HepG2 (cell line): ENCODE measurements around the gene DCP2. TPM values are rescaled to one million over a fixed set of nuclear protein-coding genes. Genes with fewer than 3 reads are reported as not detected.

Experiments used
- ATAC-seq: fragments of 200-7000 bp; cut with Tn5 transposase; 3 replicates; pipeline ENCODE4 v1.9.1; 2020; ENCODE audit warnings: mild to moderate bottlenecking, moderate library complexity
- BruUV-seq: library from RNA; stranded (reverse); fragments of 400-500 nt; replicated peaks from 2 replicates; lab custom pipeline; 2021; lab: Mats Ljungman, UMichigan
- CTCF ChIA-PET: fragments of 300-600 bp; formaldehyde crosslinking; extraction: SDS; loops from one replicate; lab custom pipeline; 2021; ENCODE audit warnings: low total read pairs, inconsistent platforms, low intra/inter-chr PET ratio; lab: Yijun Ruan, JAX
- POLR2A ChIA-PET: fragments of 350-600 bp; sonication (Branson Sonifier 250); formaldehyde crosslinking; loops from one replicate; lab custom pipeline; 2020; ENCODE audit warnings: antibody characterized with exemption, inconsistent platforms; lab: Yijun Ruan, JAX
- DNase-seq: peaks from one replicate; pipeline ENCODE4 v3.0.0-alpha.2; 2015; ENCODE audit warnings: low spot score
- FAIRE-seq: peaks from 3 replicates; lab custom pipeline; 2011; peaks lifted over from hg19 to GRCh38; lab: Jason Lieb, UNC
- H2AFZ ChIP-seq: one replicate; pipeline ENCODE4 v1.6.1; 2011; ENCODE audit warnings: low read length, inconsistent platforms
- H3K27ac ChIP-seq: fragments of 300-600 bp; 3 replicates; pipeline ENCODE4 v1.8.0; 2011; ENCODE audit warnings: mixed run types, mild to moderate bottlenecking, mixed read lengths, low read length, inconsistent platforms; ENCODE audit not compliant: insufficient read depth; ENCODE audit errors: extremely low read length
- H3K27me3 ChIP-seq, 2 experiments: fragments of 200-600 bp in 1 of 2; 2 replicates in 1 of 2; 3 replicates in 1 of 2; pipeline versions ENCODE4 v1.6.0 to v1.8.0; 2011; ENCODE audit warnings: low read length in 2 of 2, mild to moderate bottlenecking in 2 of 2, moderate library complexity in 2 of 2, inconsistent platforms in 1 of 2; ENCODE audit not compliant: insufficient read depth in 2 of 2, control insufficient read depth in 1 of 2
- H3K36me3 ChIP-seq, 2 experiments: fragments of 200-600 bp in 1 of 2; replicated peaks in 1 of 2; 2 replicates in 1 of 2; 3 replicates in 1 of 2; pipeline versions ENCODE4 v1.5.1 to v1.8.0; 2011; ENCODE audit warnings: low read length in 2 of 2, inconsistent platforms in 1 of 2; ENCODE audit not compliant: insufficient read depth in 2 of 2, control insufficient read depth in 1 of 2
- H3K4me1 ChIP-seq: 2 replicates; pipeline ENCODE4 v1.5.1; 2012; ENCODE audit warnings: low read length, inconsistent platforms; ENCODE audit not compliant: insufficient read depth
- H3K4me2 ChIP-seq: 2 replicates; pipeline ENCODE4 v1.6.0; 2011; ENCODE audit warnings: low read depth, low read length, inconsistent platforms
- H3K4me3 ChIP-seq, 3 experiments: fragments of 200-600 bp in 1 of 3; sonication (generic), shearing (Covaris generic) in 1 of 3; replicated peaks in 1 of 3; 2 replicates each; pipeline ENCODE4 v1.5.1; 2011 to 2016; ENCODE audit warnings: low read length in 3 of 3, inconsistent platforms in 2 of 3, low read depth in 2 of 3, mild to moderate bottlenecking in 2 of 3, control low read depth in 1 of 3, mixed read lengths in 1 of 3; ENCODE audit not compliant: insufficient read depth in 1 of 3
- H3K79me2 ChIP-seq: one replicate; pipeline ENCODE4 v1.6.1; 2011; ENCODE audit warnings: low read length, inconsistent platforms; ENCODE audit not compliant: insufficient read depth
- H3K9ac ChIP-seq: 2 replicates; pipeline ENCODE4 v1.6.0; 2011; ENCODE audit warnings: mild to moderate bottlenecking, low read depth, low read length, inconsistent platforms; ENCODE audit not compliant: insufficient read depth
- H3K9me3 ChIP-seq: 2 replicates; pipeline ENCODE4 v1.5.1; 2012; ENCODE audit warnings: mild to moderate bottlenecking, low read length
- H4K20me1 ChIP-seq: 2 replicates; pipeline ENCODE4 v1.6.0; 2011; ENCODE audit warnings: inconsistent platforms, mild to moderate bottlenecking, low read length, moderate library complexity; ENCODE audit not compliant: insufficient read depth
- AGO2 ChIP-seq: fragments of 200-400 bp; formaldehyde crosslinking; optimal IDR thresholded peaks from 2 replicates; pipeline ENCODE3; 2017; ENCODE audit warnings: mild to moderate bottlenecking, low read depth, low read length, moderate library complexity
- ATF1 ChIP-seq: IDR thresholded peaks from 2 replicates; pipeline ENCODE4 v1.6.1; 2016; ENCODE audit warnings: mild to moderate bottlenecking, control low read depth
- ATF7 ChIP-seq, 2 experiments: fragments of 450-650 bp in 1 of 2; sonication (generic) in 1 of 2; formaldehyde crosslinking in 1 of 2; IDR thresholded peaks; 2 replicates each; pipeline versions ENCODE4 v1.4.0 to v1.6.1; 2016 to 2020; ENCODE audit warnings: antibody characterized with exemption in 1 of 2, mild to moderate bottlenecking in 1 of 2, missing genetic modification reagents in 1 of 2
- DNMT3B ChIP-seq: conservative IDR thresholded peaks from 2 replicates; pipeline ENCODE4 v1.6.1; 2016; ENCODE audit warnings: missing biosample characterization, control low read depth
- FOXK1 ChIP-seq: sonication (generic); formaldehyde crosslinking; IDR thresholded peaks from 2 replicates; pipeline ENCODE4 v1.4.0; 2020; ENCODE audit warnings: low read depth, missing genetic modification reagents, borderline replicate concordance
- HNRNPLL ChIP-seq: fragments of 200-400 bp; formaldehyde crosslinking; IDR thresholded peaks from 2 replicates; pipeline ENCODE4 v1.6.1; 2017; ENCODE audit warnings: mild to moderate bottlenecking, low read depth, low read length; ENCODE audit not compliant: poor library complexity, severe bottlenecking
- IRF2 ChIP-seq: IDR thresholded peaks from 2 replicates; pipeline ENCODE4 v1.6.1; 2018; ENCODE audit warnings: missing genetic modification reagents, missing compliant biosample characterization
- KLF13 ChIP-seq: sonication (generic); formaldehyde crosslinking; IDR thresholded peaks from 2 replicates; pipeline ENCODE4 v1.4.0; 2020; ENCODE audit warnings: mild to moderate bottlenecking, missing genetic modification reagents
- MTF1 ChIP-seq: sonication (generic); formaldehyde crosslinking; IDR thresholded peaks from 2 replicates; pipeline ENCODE4 v1.5.0; 2020; ENCODE audit warnings: missing genetic modification reagents
- MYC ChIP-seq: sonication (generic); formaldehyde crosslinking; IDR thresholded peaks from 2 replicates; pipeline ENCODE4 v1.9.0; 2021; ENCODE audit warnings: missing genetic modification reagents, borderline replicate concordance
- NFRKB ChIP-seq: fragments of 450-650 bp; IDR thresholded peaks from 2 replicates; pipeline ENCODE4 v1.6.1; 2017
- PHF20 ChIP-seq: sonication (generic); formaldehyde crosslinking; IDR thresholded peaks from 2 replicates; pipeline ENCODE4 v1.5.0; 2020; ENCODE audit warnings: mild to moderate bottlenecking, missing genetic modification reagents
- SMC3 ChIP-seq: IDR thresholded peaks from 2 replicates; pipeline ENCODE4 v1.6.1; 2011; ENCODE audit warnings: low read length, improper control_type of control experiment
- STAT5B ChIP-seq: sonication (generic); formaldehyde crosslinking; IDR thresholded peaks from 2 replicates; pipeline ENCODE4 v1.4.0; 2020; ENCODE audit warnings: missing genetic modification reagents
- U2AF2 ChIP-seq: fragments of 200-400 bp; formaldehyde crosslinking; IDR thresholded peaks from 2 replicates; pipeline ENCODE4 v1.6.1; 2017; ENCODE audit warnings: low read depth, mild to moderate bottlenecking, low read length
- ZKSCAN1 ChIP-seq: fragments of 150-350 bp; IDR thresholded peaks from 2 replicates; pipeline ENCODE4 v1.6.1; 2014; ENCODE audit warnings: low read length
- ZNF570 ChIP-seq: sonication (generic); formaldehyde crosslinking; IDR thresholded peaks from 2 replicates; pipeline ENCODE4 v1.4.0; 2020; ENCODE audit warnings: mild to moderate bottlenecking, missing genetic modification reagents, borderline replicate concordance
- ZNF619 ChIP-seq: sonication (generic); formaldehyde crosslinking; IDR thresholded peaks from 2 replicates; pipeline ENCODE4 v1.4.0; 2020; ENCODE audit warnings: mild to moderate bottlenecking, missing genetic modification reagents
- ZNF766 ChIP-seq: sonication (generic); formaldehyde crosslinking; IDR thresholded peaks from 2 replicates; pipeline ENCODE4 v1.5.0; 2020; ENCODE audit warnings: missing genetic modification reagents, borderline replicate concordance
- WGBS: methylation state at CpG from one replicate; pipeline ENCODE4 v1.1.6; 2017; ENCODE audit warnings: low lambda C conversion rate; 5-methylcytosine and 5-hydroxymethylcytosine counted together
- in situ Hi-C: cut with HindIII; loops from 2 replicates; pipeline ENCODE4 v1.10.0; 2017; ENCODE audit warnings: low pct_unique_long_range_greater_than_20kb; ENCODE audit not compliant: extremely low pct_ligation_motif_present
- intact Hi-C: fragments of 100-400 bp; cut with micrococcal nuclease; formaldehyde crosslinking; loops from one replicate; pipeline ENCODE4 v1.10.0; 2022; ENCODE audit not compliant: unreplicated experiment
- polyA plus RNA-seq, 8 experiments: library from polyadenylated mRNA; depleted of rRNA in 3 of 8; stranded (reverse) in 7 of 8; unstranded in 1 of 8; fragments of >200 nt; fragmentation: Illumina TruSeq in 4 of 8; extraction: Trizol in 4 of 8; gene quantifications; 2 replicates each; pipeline versions ENCODE4 v1.2.1 to v1.2.3, GENCODE V29; 2011 to 2016; ENCODE audit warnings: low read depth in 4 of 8, missing spikeins in 1 of 8, mixed read lengths in 1 of 8; ENCODE audit not compliant: insufficient read depth in 1 of 8
- total RNA-seq, 5 experiments: library from RNA; depleted of rRNA; stranded (reverse); fragments of >200 nt; fragmentation: Illumina TruSeq; extraction: Trizol; gene quantifications; 2 replicates each; pipeline ENCODE4 v1.2.3, GENCODE V29; 2016; ENCODE audit warnings: low read depth in 1 of 5
- TF ChIP-seq, protein P1 (sequence below): sonication (generic); formaldehyde crosslinking; IDR thresholded peaks from 2 replicates; pipeline ENCODE4 v1.5.1; 2020; ENCODE audit warnings: missing genetic modification reagents, mild to moderate bottlenecking, borderline replicate concordance
- TF ChIP-seq, protein P2 (sequence below): sonication (generic); formaldehyde crosslinking; IDR thresholded peaks from 2 replicates; pipeline ENCODE4 v1.4.0; 2020; ENCODE audit warnings: missing genetic modification reagents
- TF ChIP-seq, protein P3 (sequence below): sonication (generic); formaldehyde crosslinking; IDR thresholded peaks from 2 replicates; pipeline ENCODE4 v1.5.0; 2020; ENCODE audit warnings: mild to moderate bottlenecking, missing genetic modification reagents, moderate library complexity
- TF ChIP-seq, protein P4 (sequence below): sonication (generic); formaldehyde crosslinking; IDR thresholded peaks from 2 replicates; pipeline ENCODE4 v1.4.0; 2020; ENCODE audit warnings: mild to moderate bottlenecking, missing genetic modification reagents

Gene DCP2
- total and polyA plus RNA-seq, 2 of the 13 experiments (the other 11 are each of a cell fraction or from before 2014, with no cell fraction given), result 16.2 to 63.4 TPM

DNA sequence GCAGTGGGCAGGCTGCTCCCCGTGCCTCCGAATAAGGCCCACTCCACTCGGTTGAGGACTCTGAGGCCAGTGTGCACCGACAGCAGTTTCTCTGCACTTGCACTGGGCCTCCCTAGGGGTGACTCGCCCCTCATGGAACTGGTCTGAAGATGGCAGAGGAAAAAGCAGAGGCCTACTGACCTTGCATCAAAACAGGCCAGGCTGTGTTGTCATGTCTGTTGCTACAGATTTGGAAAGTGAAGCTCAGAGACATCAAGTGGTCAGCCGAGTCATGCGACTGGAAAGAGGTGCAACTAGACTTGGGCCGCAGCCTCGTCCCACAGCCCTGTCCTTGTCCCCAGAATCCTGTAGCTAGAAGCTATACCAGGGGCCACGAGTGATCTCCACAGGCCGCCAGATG, 78.3 kb downstream of the DCP2 start:
- no peak overlapping the region for H3K9ac ChIP-seq

DNA sequence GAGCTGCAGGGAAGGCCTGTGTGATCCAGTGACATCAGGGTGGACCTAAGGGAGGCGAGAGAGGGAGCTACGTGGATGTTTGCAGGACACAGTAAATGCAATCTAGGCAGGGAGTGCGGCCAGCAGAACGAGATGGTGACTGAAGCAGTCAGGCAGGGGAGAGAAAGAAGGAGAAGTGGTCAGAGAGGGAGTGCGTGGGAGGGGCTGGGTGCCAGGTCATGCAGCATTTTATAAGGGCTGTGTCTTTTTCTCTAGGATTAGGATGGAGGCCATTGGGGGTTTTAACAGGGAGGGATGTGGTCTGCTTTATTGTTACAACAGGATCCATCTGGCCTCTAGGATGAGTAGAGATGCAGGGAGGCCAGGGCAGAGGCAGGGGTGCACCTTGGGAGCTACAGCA, 80.4 kb downstream of the DCP2 start:
- Histone ChIP-seq H3K9ac (no peak overlapping the region), H3K4me1 (no peaks in the 10 kb centered on the region), H4K20me1 (no peaks in the 10 kb centered on the region), H3K9me3 (no peaks in the 10 kb centered on the region), H3K36me3 (no peaks in the 10 kb centered on the region), H2AFZ (no peak overlapping the region), H3K27ac (no peak overlapping the region), H3K79me2 (no peaks in the 10 kb centered on the region), H3K4me3 (no peak overlapping the region), H3K27me3 (no peaks in the 10 kb centered on the region), H3K4me2 (no peak overlapping the region)
- DNase-seq, result no peak
- intact Hi-C loops (loop anchor here (5.0 kb wide), 1 partner anchor 145 kb away; no protein-coding TSS in a partner anchor), in situ Hi-C loops (no loop called here)
- no peak for FAIRE-seq
- ChIA-PET POLR2A (no interaction called here), CTCF (no interaction called here)
- no TSS peak for BruUV-seq
- WGBS, result 68% methylated on average over 5 of the region's 5 CpGs
- ATAC-seq, result no peak
- TF ChIP-seq FOXK1 (CRISPR knock-in tag) (no peak), ZNF619 (CRISPR knock-in tag) (no peak)
- TF ChIP-seq, protein P1, sequence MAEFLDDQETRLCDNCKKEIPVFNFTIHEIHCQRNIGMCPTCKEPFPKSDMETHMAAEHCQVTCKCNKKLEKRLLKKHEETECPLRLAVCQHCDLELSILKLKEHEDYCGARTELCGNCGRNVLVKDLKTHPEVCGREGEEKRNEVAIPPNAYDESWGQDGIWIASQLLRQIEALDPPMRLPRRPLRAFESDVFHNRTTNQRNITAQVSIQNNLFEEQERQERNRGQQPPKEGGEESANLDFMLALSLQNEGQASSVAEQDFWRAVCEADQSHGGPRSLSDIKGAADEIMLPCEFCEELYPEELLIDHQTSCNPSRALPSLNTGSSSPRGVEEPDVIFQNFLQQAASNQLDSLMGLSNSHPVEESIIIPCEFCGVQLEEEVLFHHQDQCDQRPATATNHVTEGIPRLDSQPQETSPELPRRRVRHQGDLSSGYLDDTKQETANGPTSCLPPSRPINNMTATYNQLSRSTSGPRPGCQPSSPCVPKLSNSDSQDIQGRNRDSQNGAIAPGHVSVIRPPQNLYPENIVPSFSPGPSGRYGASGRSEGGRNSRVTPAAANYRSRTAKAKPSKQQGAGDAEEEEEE (CRISPR knock-in tag), result no peak
- TF ChIP-seq, protein P2, sequence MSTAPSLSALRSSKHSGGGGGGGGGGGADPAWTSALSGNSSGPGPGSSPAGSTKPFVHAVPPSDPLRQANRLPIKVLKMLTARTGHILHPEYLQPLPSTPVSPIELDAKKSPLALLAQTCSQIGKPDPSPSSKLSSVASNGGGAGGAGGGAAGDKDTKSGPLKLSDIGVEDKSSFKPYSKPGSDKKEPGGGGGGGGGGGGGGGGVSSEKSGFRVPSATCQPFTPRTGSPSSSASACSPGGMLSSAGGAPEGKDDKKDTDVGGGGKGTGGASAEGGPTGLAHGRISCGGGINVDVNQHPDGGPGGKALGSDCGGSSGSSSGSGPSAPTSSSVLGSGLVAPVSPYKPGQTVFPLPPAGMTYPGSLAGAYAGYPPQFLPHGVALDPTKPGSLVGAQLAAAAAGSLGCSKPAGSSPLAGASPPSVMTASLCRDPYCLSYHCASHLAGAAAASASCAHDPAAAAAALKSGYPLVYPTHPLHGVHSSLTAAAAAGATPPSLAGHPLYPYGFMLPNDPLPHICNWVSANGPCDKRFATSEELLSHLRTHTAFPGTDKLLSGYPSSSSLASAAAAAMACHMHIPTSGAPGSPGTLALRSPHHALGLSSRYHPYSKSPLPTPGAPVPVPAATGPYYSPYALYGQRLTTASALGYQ (CRISPR knock-in tag), result no peak
- TF ChIP-seq, protein P3, sequence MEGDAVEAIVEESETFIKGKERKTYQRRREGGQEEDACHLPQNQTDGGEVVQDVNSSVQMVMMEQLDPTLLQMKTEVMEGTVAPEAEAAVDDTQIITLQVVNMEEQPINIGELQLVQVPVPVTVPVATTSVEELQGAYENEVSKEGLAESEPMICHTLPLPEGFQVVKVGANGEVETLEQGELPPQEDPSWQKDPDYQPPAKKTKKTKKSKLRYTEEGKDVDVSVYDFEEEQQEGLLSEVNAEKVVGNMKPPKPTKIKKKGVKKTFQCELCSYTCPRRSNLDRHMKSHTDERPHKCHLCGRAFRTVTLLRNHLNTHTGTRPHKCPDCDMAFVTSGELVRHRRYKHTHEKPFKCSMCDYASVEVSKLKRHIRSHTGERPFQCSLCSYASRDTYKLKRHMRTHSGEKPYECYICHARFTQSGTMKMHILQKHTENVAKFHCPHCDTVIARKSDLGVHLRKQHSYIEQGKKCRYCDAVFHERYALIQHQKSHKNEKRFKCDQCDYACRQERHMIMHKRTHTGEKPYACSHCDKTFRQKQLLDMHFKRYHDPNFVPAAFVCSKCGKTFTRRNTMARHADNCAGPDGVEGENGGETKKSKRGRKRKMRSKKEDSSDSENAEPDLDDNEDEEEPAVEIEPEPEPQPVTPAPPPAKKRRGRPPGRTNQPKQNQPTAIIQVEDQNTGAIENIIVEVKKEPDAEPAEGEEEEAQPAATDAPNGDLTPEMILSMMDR (CRISPR knock-in tag), result no peak

More for the DNA sequence above, 78.3 kb downstream of the DCP2 start:
- Histone ChIP-seq H3K27me3 (no peaks in the 10 kb centered on the region), H3K4me2 (no peak overlapping the region), H3K9me3 (no peaks in the 10 kb centered on the region), H4K20me1 (no peaks in the 10 kb centered on the region), H3K36me3 (no peaks in the 10 kb centered on the region), H2AFZ (no peak overlapping the region), H3K79me2 (no peaks in the 10 kb centered on the region), H3K4me1 (no peaks in the 10 kb centered on the region), H3K4me3 (no peak overlapping the region), H3K27ac (no peak overlapping the region)
- 88% methylated on average over 6 of the region's 11 CpGs for WGBS
- in situ Hi-C loops, result no loop called here
- no TSS peak for BruUV-seq
- ChIA-PET POLR2A (no interaction called here), CTCF (no interaction called here)
- no peak for ATAC-seq
- intact Hi-C loops, result loop anchor here (5.0 kb wide), 1 partner anchor 147 kb away; no protein-coding TSS in a partner anchor
- no peak for TF ChIP-seq SMC3
- no peak for TF ChIP-seq NFRKB
- TF ChIP-seq ATF7 (IDR thresholded peaks at IDR 0.05), result no peak
- no peak for TF ChIP-seq ATF7 (CRISPR knock-in tag; IDR thresholded peaks at IDR 0.05)
- no peak for TF ChIP-seq MTF1 (CRISPR knock-in tag)
- TF ChIP-seq U2AF2, result no peak
- no peak for TF ChIP-seq ATF1
- no peak for TF ChIP-seq ZKSCAN1
- no peak for TF ChIP-seq ZNF766
- TF ChIP-seq STAT5B (CRISPR knock-in tag), result no peak
- no peak for TF ChIP-seq AGO2
- no peak for TF ChIP-seq MYC
- TF ChIP-seq KLF13 (CRISPR knock-in tag), result no peak
- TF ChIP-seq HNRNPLL, result no peak
- TF ChIP-seq PHF20 (CRISPR knock-in tag), result no peak
- TF ChIP-seq IRF2 (CRISPR knock-in tag), result no peak
- TF ChIP-seq, protein P4, sequence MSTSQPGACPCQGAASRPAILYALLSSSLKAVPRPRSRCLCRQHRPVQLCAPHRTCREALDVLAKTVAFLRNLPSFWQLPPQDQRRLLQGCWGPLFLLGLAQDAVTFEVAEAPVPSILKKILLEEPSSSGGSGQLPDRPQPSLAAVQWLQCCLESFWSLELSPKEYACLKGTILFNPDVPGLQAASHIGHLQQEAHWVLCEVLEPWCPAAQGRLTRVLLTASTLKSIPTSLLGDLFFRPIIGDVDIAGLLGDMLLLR (CRISPR knock-in tag), result no peak
- no peak for TF ChIP-seq DNMT3B (CRISPR knock-in tag)
- TF ChIP-seq ZNF570 (CRISPR knock-in tag), result no peak
- no peak for FAIRE-seq
- no peak for DNase-seq
